CD4-positive, alpha-beta T cell treated with Interleukin-4 for 1 hour (primary cell): ENCODE measurements around the gene SUSD1.
A peak's percentile ranks its signal among the peaks of the same experiment; 100 is the strongest.

ENCODE experiments used
- DNase-seq, 2 donors: peaks; one replicate each; pipeline ENCODE4 v3.0.0-alpha.2; 2020 to 2022

SUSD1 gene

GRCh38 chr9:112035166-112035826, 139.8 kb downstream of the SUSD1 start:
- no peak for DNase-seq

GRCh38 chr9:112034216-112034611, 140.9 kb downstream of the SUSD1 start:
- no peak for DNase-seq

- DNase-seq: no peak
These were observed 141.6 kb downstream of the SUSD1 start for GRCh38 chr9:112033237-112034215.

- DNase-seq: no peak
These were observed 142.4 kb downstream of the SUSD1 start for GRCh38 chr9:112032743-112033142.

GRCh38 chr9:112032009-112032408, 143.1 kb downstream of the SUSD1 start:
- DNase-seq: no peak

- no peak for DNase-seq
These were observed 143.7 kb downstream of the SUSD1 start for GRCh38 chr9:112031400-112031799.

- peak; percentile 34 for DNase-seq
These were observed 145.1 kb downstream of the SUSD1 start for GRCh38 chr9:112029921-112030444.

- peak in 1 of 2 donors; percentile 17 for DNase-seq
These were observed 146.6 kb downstream of the SUSD1 start for GRCh38 chr9:112028242-112029221.

- no peak for DNase-seq
These were observed 149.2 kb downstream of the SUSD1 start for GRCh38 chr9:112025850-112026249.

- DNase-seq: no peak
These were observed 153.4 kb downstream of the SUSD1 start for GRCh38 chr9:112021742-112022141.

GRCh38 chr9:112020680-112021596, 154.2 kb downstream of the SUSD1 start:
- no peak for DNase-seq

GRCh38 chr9:112017878-112018277, 157.2 kb downstream of the SUSD1 start:
- DNase-seq: no peak

- no peak for DNase-seq
These were observed 159.4 kb downstream of the SUSD1 start for GRCh38 chr9:112015736-112016135.

GRCh38 chr9:112015149-112015548, 159.9 kb downstream of the SUSD1 start:
- DNase-seq: no peak

- DNase-seq: no peak
These were observed 161.8 kb downstream of the SUSD1 start for GRCh38 chr9:112013266-112013665.

GRCh38 chr9:112012026-112012902, 162.8 kb downstream of the SUSD1 start:
- DNase-seq: peak; percentile 9 to 34

GRCh38 chr9:112011051-112011620, 164.0 kb downstream of the SUSD1 start:
- no peak for DNase-seq

GRCh38 chr9:112010537-112010936, 164.6 kb downstream of the SUSD1 start:
- no peak for DNase-seq

- no peak for DNase-seq
These were observed 165.4 kb downstream of the SUSD1 start for GRCh38 chr9:112009656-112010055.
